WTC11 (cell line): Measurements from ENCODE around the gene STAT3. TPM values are rescaled to one million over a fixed set of nuclear protein-coding genes. Genes with fewer than 3 reads are reported as not detected.
A peak's percentile ranks its signal among the peaks of the same experiment; 100 is the strongest.

Source experiments
- ATF1 ChIP-seq: sonication (generic); formaldehyde crosslinking; IDR thresholded peaks from 2 replicates; pipeline ENCODE4 v1.8.1; 2023; ENCODE audit warnings: mild to moderate bottlenecking, moderate library complexity, missing genetic modification reagents
- ESRRA ChIP-seq: sonication (generic); formaldehyde crosslinking; IDR thresholded peaks from 2 replicates; pipeline ENCODE4 v1.8.1; 2022; ENCODE audit warnings: mild to moderate bottlenecking, missing genetic modification reagents, borderline replicate concordance
- HMGA2 ChIP-seq: fragments of 250-450 bp; sonication (Bioruptor Pico); IDR thresholded peaks from 2 replicates; pipeline ENCODE4 v1.4.0; 2021; ENCODE audit warnings: mild to moderate bottlenecking, moderate library complexity
- MYBL2 ChIP-seq: sonication (generic); formaldehyde crosslinking; IDR thresholded peaks from 2 replicates; pipeline ENCODE4 v1.8.1; 2023; ENCODE audit warnings: mild to moderate bottlenecking, moderate library complexity, missing genetic modification reagents
- NR1H2 ChIP-seq: sonication (generic); formaldehyde crosslinking; IDR thresholded peaks from 2 replicates; pipeline ENCODE4 v1.9.0; 2021; ENCODE audit warnings: mild to moderate bottlenecking, moderate library complexity, missing genetic modification reagents
- NR3C1 ChIP-seq: sonication (generic); formaldehyde crosslinking; conservative IDR thresholded peaks from 2 replicates; pipeline ENCODE4 v1.8.1; 2023; ENCODE audit warnings: low read depth, mild to moderate bottlenecking, missing genetic modification reagents
- PRRX2 ChIP-seq: fragments of 250-450 bp; sonication (Bioruptor Pico); IDR thresholded peaks from 2 replicates; pipeline ENCODE4 v1.8.0; 2021; ENCODE audit warnings: mild to moderate bottlenecking
- RELA ChIP-seq: sonication (generic); formaldehyde crosslinking; IDR thresholded peaks from 2 replicates; pipeline ENCODE4 v1.8.1; 2022; ENCODE audit warnings: missing genetic modification reagents, mild to moderate bottlenecking, borderline replicate concordance
- RORB ChIP-seq: fragments of 250-450 bp; sonication (Bioruptor Pico); IDR thresholded peaks from 2 replicates; pipeline ENCODE4 v1.9.0; 2021; ENCODE audit warnings: mild to moderate bottlenecking
- SMAD3 ChIP-seq: sonication (generic); formaldehyde crosslinking; IDR thresholded peaks from 2 replicates; pipeline ENCODE4 v1.8.0; 2022; ENCODE audit warnings: missing genetic modification reagents, mild to moderate bottlenecking, borderline replicate concordance
- SOX15 ChIP-seq: fragments of 250-450 bp; sonication (Bioruptor Pico); IDR thresholded peaks from 2 replicates; pipeline ENCODE4 v1.9.0; 2021; ENCODE audit warnings: mild to moderate bottlenecking
- SP1 ChIP-seq: sonication (generic); formaldehyde crosslinking; conservative IDR thresholded peaks from 2 replicates; pipeline ENCODE4 v1.8.1; 2022; ENCODE audit warnings: missing genetic modification reagents
- TEAD1 ChIP-seq: sonication (generic); formaldehyde crosslinking; IDR thresholded peaks from 2 replicates; pipeline ENCODE4 v1.8.0; 2022; ENCODE audit warnings: mild to moderate bottlenecking, missing genetic modification reagents
- ZNF423 ChIP-seq: fragments of 250-450 bp; sonication (Bioruptor Pico); IDR thresholded peaks from 2 replicates; pipeline ENCODE4 v2.1.2; 2022; ENCODE audit warnings: mild to moderate bottlenecking, moderate library complexity
- ZNF671 ChIP-seq: fragments of 250-450 bp; sonication (Bioruptor Pico); IDR thresholded peaks from 2 replicates; pipeline ENCODE4 v1.8.0; 2021; ENCODE audit warnings: mild to moderate bottlenecking
- total RNA-seq: library from RNA; stranded (reverse); gene quantifications from 3 replicates; pipeline ENCODE4 v1.2.3, GENCODE V29; 2021
- TF ChIP-seq, protein P1 (sequence below): sonication (generic); formaldehyde crosslinking; IDR thresholded peaks from 2 replicates; pipeline ENCODE4 v1.8.1; 2022; ENCODE audit warnings: missing genetic modification reagents, borderline replicate concordance
- TF ChIP-seq, protein P2 (sequence below): sonication (generic); formaldehyde crosslinking; IDR thresholded peaks from 2 replicates; pipeline ENCODE4 v1.8.0; 2023; ENCODE audit warnings: missing genetic modification reagents
- TF ChIP-seq, protein P3 (sequence below): fragments of 250-450 bp; sonication (Bioruptor Pico); IDR thresholded peaks from 2 replicates; pipeline ENCODE4 v2.1.2; 2022; ENCODE audit warnings: mild to moderate bottlenecking, moderate library complexity
- TF ChIP-seq, protein P4 (sequence below): sonication (generic); formaldehyde crosslinking; IDR thresholded peaks from 2 replicates; pipeline ENCODE4 v1.8.1; 2023; ENCODE audit warnings: mild to moderate bottlenecking, missing genetic modification reagents
- TF ChIP-seq, protein P5 (sequence below): fragments of 250-450 bp; sonication (Bioruptor Pico); IDR thresholded peaks from 2 replicates; pipeline ENCODE4 v1.9.0; 2021; ENCODE audit warnings: moderate library complexity, mild to moderate bottlenecking, inconsistent platforms, borderline replicate concordance
- TF ChIP-seq, protein P6 (sequence below): sonication (generic); formaldehyde crosslinking; IDR thresholded peaks from 2 replicates; pipeline ENCODE4 v1.8.0; 2022; ENCODE audit warnings: mild to moderate bottlenecking, missing genetic modification reagents
- TF ChIP-seq, protein P7 (sequence below): sonication (generic); formaldehyde crosslinking; IDR thresholded peaks from 2 replicates; pipeline ENCODE4 v1.8.0; 2022; ENCODE audit warnings: mild to moderate bottlenecking, missing genetic modification reagents
- TF ChIP-seq, protein P8 (sequence below): fragments of 250-450 bp; sonication (Bioruptor Pico); IDR thresholded peaks from 2 replicates; pipeline ENCODE4 v1.8.0; 2021; ENCODE audit warnings: mild to moderate bottlenecking
- TF ChIP-seq, protein P9 (sequence below): sonication (generic); formaldehyde crosslinking; conservative IDR thresholded peaks from 2 replicates; pipeline ENCODE4 v1.8.1; 2023; ENCODE audit warnings: mild to moderate bottlenecking, low read depth, missing genetic modification reagents, moderate library complexity
- TF ChIP-seq, protein P10 (sequence below): sonication (generic); formaldehyde crosslinking; IDR thresholded peaks from 2 replicates; pipeline ENCODE4 v1.8.1; 2022; ENCODE audit warnings: low read depth, missing genetic modification reagents, borderline replicate concordance
- TF ChIP-seq, protein P11 (sequence below): sonication (generic); formaldehyde crosslinking; conservative IDR thresholded peaks from 2 replicates; pipeline ENCODE4 v1.8.1; 2022; ENCODE audit warnings: mild to moderate bottlenecking, missing genetic modification reagents

STAT3 gene
- total RNA-seq, 1 experiment from 2014 or later: 98.0 TPM

DNA sequence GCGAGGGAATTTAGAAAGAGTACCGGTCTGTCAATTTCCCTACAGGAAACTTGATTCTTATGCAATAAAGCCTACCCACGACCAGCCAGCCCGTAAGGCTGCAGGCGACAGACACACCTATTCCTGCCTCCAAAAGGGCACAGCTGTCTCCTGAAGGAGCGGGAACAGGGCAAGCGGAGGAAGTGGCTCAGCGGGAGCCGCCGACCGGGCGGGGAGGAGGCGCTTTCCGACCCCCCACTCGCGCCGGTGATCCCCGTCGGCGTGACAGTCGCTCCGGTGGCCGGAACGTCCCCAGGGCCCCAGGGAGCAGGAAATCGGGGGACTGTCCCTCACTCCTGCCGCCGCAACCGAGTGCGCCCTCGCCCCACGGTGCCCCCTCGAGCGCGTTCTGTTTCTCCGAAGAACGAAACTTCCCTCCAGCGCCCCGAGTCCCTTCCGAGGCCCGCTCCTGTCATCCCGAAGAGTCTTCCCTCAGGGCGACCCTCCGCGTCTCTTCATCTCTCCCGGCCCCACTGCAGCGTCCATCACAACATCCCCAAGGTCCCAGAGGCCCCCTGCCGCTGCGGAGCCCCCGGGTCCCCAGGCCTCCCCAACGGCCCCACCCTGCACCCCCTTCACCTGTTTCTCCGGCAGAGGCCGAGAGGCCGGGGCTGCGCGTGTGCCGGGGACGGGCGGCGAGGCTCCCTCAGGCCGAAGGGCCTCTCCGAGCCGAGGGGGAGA, 421 bp downstream of the STAT3 start (continued):
- TF ChIP-seq, protein P1, sequence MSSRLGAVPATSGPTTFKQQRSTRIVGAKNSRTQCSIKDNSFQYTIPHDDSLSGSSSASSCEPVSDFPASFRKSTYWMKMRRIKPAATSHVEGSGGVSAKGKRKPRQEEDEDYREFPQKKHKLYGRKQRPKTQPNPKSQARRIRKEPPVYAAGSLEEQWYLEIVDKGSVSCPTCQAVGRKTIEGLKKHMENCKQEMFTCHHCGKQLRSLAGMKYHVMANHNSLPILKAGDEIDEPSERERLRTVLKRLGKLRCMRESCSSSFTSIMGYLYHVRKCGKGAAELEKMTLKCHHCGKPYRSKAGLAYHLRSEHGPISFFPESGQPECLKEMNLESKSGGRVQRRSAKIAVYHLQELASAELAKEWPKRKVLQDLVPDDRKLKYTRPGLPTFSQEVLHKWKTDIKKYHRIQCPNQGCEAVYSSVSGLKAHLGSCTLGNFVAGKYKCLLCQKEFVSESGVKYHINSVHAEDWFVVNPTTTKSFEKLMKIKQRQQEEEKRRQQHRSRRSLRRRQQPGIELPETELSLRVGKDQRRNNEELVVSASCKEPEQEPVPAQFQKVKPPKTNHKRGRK (CRISPR knock-in tag): no peak
- TF ChIP-seq MYBL2 (peak; percentile 23; the same call in 1 of the 2 replicates), SOX15 (no peak), ZNF671 (no peak), ZNF423 (CRISPR knock-in tag) (no peak), TEAD1 (no peak), SP1 (CRISPR knock-in tag) (no peak), ESRRA (no peak), ATF1 (CRISPR knock-in tag) (peak; percentile 10; the same call in 1 of the 2 replicates), NR3C1 (CRISPR knock-in tag) (no peak), HMGA2 (no peak), NR1H2 (no peak), PRRX2 (CRISPR knock-in tag) (no peak), RELA (CRISPR knock-in tag) (0 out of 2 replicates have a peak, but pooled peaks have one; percentile 44), RORB (no peak), SMAD3 (CRISPR knock-in tag) (no peak)
- TF ChIP-seq, protein P2, sequence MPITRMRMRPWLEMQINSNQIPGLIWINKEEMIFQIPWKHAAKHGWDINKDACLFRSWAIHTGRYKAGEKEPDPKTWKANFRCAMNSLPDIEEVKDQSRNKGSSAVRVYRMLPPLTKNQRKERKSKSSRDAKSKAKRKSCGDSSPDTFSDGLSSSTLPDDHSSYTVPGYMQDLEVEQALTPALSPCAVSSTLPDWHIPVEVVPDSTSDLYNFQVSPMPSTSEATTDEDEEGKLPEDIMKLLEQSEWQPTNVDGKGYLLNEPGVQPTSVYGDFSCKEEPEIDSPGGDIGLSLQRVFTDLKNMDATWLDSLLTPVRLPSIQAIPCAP (CRISPR knock-in tag): no peak
- TF ChIP-seq, protein P3, sequence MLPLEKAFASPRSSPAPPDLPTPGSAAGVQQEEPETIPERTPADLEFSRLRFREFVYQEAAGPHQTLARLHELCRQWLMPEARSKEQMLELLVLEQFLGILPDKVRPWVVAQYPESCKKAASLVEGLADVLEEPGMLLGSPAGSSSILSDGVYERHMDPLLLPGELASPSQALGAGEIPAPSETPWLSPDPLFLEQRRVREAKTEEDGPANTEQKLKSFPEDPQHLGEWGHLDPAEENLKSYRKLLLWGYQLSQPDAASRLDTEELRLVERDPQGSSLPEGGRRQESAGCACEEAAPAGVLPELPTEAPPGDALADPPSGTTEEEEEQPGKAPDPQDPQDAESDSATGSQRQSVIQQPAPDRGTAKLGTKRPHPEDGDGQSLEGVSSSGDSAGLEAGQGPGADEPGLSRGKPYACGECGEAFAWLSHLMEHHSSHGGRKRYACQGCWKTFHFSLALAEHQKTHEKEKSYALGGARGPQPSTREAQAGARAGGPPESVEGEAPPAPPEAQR (CRISPR knock-in tag): no peak
- TF ChIP-seq, protein P4, sequence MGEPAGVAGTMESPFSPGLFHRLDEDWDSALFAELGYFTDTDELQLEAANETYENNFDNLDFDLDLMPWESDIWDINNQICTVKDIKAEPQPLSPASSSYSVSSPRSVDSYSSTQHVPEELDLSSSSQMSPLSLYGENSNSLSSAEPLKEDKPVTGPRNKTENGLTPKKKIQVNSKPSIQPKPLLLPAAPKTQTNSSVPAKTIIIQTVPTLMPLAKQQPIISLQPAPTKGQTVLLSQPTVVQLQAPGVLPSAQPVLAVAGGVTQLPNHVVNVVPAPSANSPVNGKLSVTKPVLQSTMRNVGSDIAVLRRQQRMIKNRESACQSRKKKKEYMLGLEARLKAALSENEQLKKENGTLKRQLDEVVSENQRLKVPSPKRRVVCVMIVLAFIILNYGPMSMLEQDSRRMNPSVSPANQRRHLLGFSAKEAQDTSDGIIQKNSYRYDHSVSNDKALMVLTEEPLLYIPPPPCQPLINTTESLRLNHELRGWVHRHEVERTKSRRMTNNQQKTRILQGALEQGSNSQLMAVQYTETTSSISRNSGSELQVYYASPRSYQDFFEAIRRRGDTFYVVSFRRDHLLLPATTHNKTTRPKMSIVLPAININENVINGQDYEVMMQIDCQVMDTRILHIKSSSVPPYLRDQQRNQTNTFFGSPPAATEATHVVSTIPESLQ: no peak
- TF ChIP-seq, protein P5, sequence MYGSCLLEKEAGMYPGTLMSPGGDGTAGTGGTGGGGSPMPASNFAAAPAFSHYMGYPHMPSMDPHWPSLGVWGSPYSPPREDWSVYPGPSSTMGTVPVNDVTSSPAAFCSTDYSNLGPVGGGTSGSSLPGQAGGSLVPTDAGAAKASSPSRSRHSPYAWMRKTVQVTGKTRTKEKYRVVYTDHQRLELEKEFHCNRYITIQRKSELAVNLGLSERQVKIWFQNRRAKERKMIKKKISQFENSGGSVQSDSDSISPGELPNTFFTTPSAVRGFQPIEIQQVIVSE (CRISPR knock-in tag): no peak
- TF ChIP-seq, protein P6, sequence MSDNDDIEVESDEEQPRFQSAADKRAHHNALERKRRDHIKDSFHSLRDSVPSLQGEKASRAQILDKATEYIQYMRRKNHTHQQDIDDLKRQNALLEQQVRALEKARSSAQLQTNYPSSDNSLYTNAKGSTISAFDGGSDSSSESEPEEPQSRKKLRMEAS (CRISPR knock-in tag): no peak
- TF ChIP-seq, protein P7, sequence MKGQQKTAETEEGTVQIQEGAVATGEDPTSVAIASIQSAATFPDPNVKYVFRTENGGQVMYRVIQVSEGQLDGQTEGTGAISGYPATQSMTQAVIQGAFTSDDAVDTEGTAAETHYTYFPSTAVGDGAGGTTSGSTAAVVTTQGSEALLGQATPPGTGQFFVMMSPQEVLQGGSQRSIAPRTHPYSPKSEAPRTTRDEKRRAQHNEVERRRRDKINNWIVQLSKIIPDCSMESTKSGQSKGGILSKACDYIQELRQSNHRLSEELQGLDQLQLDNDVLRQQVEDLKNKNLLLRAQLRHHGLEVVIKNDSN (CRISPR knock-in tag): no peak
- TF ChIP-seq, protein P8, sequence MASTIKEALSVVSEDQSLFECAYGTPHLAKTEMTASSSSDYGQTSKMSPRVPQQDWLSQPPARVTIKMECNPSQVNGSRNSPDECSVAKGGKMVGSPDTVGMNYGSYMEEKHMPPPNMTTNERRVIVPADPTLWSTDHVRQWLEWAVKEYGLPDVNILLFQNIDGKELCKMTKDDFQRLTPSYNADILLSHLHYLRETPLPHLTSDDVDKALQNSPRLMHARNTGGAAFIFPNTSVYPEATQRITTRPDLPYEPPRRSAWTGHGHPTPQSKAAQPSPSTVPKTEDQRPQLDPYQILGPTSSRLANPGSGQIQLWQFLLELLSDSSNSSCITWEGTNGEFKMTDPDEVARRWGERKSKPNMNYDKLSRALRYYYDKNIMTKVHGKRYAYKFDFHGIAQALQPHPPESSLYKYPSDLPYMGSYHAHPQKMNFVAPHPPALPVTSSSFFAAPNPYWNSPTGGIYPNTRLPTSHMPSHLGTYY (CRISPR knock-in tag): no peak
- TF ChIP-seq, protein P9, sequence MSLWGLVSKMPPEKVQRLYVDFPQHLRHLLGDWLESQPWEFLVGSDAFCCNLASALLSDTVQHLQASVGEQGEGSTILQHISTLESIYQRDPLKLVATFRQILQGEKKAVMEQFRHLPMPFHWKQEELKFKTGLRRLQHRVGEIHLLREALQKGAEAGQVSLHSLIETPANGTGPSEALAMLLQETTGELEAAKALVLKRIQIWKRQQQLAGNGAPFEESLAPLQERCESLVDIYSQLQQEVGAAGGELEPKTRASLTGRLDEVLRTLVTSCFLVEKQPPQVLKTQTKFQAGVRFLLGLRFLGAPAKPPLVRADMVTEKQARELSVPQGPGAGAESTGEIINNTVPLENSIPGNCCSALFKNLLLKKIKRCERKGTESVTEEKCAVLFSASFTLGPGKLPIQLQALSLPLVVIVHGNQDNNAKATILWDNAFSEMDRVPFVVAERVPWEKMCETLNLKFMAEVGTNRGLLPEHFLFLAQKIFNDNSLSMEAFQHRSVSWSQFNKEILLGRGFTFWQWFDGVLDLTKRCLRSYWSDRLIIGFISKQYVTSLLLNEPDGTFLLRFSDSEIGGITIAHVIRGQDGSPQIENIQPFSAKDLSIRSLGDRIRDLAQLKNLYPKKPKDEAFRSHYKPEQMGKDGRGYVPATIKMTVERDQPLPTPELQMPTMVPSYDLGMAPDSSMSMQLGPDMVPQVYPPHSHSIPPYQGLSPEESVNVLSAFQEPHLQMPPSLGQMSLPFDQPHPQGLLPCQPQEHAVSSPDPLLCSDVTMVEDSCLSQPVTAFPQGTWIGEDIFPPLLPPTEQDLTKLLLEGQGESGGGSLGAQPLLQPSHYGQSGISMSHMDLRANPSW: no peak
- TF ChIP-seq, protein P10, sequence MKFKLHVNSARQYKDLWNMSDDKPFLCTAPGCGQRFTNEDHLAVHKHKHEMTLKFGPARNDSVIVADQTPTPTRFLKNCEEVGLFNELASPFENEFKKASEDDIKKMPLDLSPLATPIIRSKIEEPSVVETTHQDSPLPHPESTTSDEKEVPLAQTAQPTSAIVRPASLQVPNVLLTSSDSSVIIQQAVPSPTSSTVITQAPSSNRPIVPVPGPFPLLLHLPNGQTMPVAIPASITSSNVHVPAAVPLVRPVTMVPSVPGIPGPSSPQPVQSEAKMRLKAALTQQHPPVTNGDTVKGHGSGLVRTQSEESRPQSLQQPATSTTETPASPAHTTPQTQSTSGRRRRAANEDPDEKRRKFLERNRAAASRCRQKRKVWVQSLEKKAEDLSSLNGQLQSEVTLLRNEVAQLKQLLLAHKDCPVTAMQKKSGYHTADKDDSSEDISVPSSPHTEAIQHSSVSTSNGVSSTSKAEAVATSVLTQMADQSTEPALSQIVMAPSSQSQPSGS: no peak
- TF ChIP-seq, protein P11, sequence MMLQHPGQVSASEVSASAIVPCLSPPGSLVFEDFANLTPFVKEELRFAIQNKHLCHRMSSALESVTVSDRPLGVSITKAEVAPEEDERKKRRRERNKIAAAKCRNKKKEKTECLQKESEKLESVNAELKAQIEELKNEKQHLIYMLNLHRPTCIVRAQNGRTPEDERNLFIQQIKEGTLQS (CRISPR knock-in tag): no peak
